ENCODE measurements around the gene DAP3.

DNA sequence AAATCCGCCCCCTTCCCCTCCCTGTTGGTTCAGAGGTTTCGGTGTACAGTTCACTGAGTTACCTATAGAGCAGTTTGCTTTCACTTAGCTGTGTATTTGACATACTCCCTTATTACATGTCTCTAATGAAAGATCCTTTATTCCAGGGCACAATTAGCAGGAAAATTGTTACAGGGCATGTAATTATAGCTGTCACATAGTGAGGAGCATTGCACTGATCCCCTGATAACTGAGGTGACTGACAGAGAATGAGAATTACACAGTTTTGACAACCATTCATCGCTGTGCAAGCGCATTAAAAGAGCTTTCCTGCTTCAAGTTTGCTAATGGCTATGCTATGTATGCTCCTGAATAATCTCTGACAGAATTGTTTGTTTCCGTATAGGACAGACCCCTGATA is 26.9 kb downstream of the DAP3 start:
- TF ChIP-seq, protein P1, sequence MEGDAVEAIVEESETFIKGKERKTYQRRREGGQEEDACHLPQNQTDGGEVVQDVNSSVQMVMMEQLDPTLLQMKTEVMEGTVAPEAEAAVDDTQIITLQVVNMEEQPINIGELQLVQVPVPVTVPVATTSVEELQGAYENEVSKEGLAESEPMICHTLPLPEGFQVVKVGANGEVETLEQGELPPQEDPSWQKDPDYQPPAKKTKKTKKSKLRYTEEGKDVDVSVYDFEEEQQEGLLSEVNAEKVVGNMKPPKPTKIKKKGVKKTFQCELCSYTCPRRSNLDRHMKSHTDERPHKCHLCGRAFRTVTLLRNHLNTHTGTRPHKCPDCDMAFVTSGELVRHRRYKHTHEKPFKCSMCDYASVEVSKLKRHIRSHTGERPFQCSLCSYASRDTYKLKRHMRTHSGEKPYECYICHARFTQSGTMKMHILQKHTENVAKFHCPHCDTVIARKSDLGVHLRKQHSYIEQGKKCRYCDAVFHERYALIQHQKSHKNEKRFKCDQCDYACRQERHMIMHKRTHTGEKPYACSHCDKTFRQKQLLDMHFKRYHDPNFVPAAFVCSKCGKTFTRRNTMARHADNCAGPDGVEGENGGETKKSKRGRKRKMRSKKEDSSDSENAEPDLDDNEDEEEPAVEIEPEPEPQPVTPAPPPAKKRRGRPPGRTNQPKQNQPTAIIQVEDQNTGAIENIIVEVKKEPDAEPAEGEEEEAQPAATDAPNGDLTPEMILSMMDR (conservative IDR thresholded peaks at IDR 0.05; ENCODE audit: low read length) = no peak
- no peak for TF ChIP-seq EZH2phosphoT487 (IDR thresholded peaks at IDR 0.05; ENCODE audit: borderline replicate concordance)

Data from Loucy (cell line).